ENCODE results near the gene MICAL2. TPM values are rescaled to one million over a fixed set of nuclear protein-coding genes. Genes with fewer than 3 reads are reported as not detected.
A peak's percentile ranks its signal among the peaks of the same experiment; 100 is the strongest.

The MICAL2 gene
- total RNA-seq, 6 experiments from 2014 or later, result 17.0 to 50.7 (median 35.9) TPM

GRCh38 chr11:12237381-12237784 is 127.0 kb downstream of the MICAL2 start:
- H3K4me1 ChIP-seq, result peaks cover 0 to 31% (median 13%) of the 10 kb centered on the region in 4 donors
- no peaks in the 10 kb centered on the region for H3K36me3 ChIP-seq
- WGBS (ENCODE audit: insufficient coverage, low coverage, low lambda C conversion rate, missing lambda C conversion rate), result 77% methylated on average over 3 of the region's 3 CpGs
- ATAC-seq (no peak), DNase-seq (no peak)
- no peaks in the 10 kb centered on the region for H3K27me3 ChIP-seq
- H3K4me3 ChIP-seq, result no peak overlapping the region
- no peaks in the 10 kb centered on the region for H3K9me3 ChIP-seq
- intact Hi-C loops (cut with DNase I), result no loop called here
- TF ChIP-seq POLR2A (IDR thresholded peaks at IDR 0.05) (no peak), CTCF (IDR thresholded peaks at IDR 0.05) (no peak)
- no peak overlapping the region for H3K27ac ChIP-seq

GRCh38 chr11:12238420-12238819 is 128.0 kb downstream of the MICAL2 start:
- no peaks in the 10 kb centered on the region for H3K27me3 ChIP-seq
- no peak overlapping the region for H3K27ac ChIP-seq
- WGBS (ENCODE audit: insufficient coverage, low coverage, low lambda C conversion rate, missing lambda C conversion rate), result 57% methylated on average over 3 of the region's 4 CpGs
- no peak for DNase-seq
- no peaks in the 10 kb centered on the region for H3K36me3 ChIP-seq
- intact Hi-C loops (cut with DNase I), result no loop called here
- no peak for TF ChIP-seq CTCF (IDR thresholded peaks at IDR 0.05)
- no peak for TF ChIP-seq POLR2A (IDR thresholded peaks at IDR 0.05)
- no peak overlapping the region for H3K4me3 ChIP-seq
- H3K9me3 ChIP-seq, result no peaks in the 10 kb centered on the region
- no peak for ATAC-seq
- peaks cover 0 to 31% (median 13%) of the 10 kb centered on the region in 4 donors for H3K4me1 ChIP-seq

GRCh38 chr11:12239396-12239795 is 129.0 kb downstream of the MICAL2 start:
- WGBS (ENCODE audit: insufficient coverage, low coverage, low lambda C conversion rate, missing lambda C conversion rate), result 78% methylated on average over 3 of the region's 4 CpGs
- intact Hi-C loops (cut with DNase I), result no loop called here

GRCh38 chr11:12239804-12240371 is 129.5 kb downstream of the MICAL2 start:
- intact Hi-C loops (cut with DNase I), result no loop called here
- Histone ChIP-seq H3K4me1 (peaks cover 0 to 31% (median 13%) of the 10 kb centered on the region in 4 donors), H3K4me3 (no peak overlapping the region), H3K27me3 (no peaks in the 10 kb centered on the region), H3K27ac (peak overlapping the region in 2 of 3 donors; percentile 44 to 60), H3K9me3 (no peaks in the 10 kb centered on the region), H3K36me3 (no peaks in the 10 kb centered on the region)
- ATAC-seq, result peak; percentile 64 to 72 (median 69)
- peak in 2 of 3 donors; percentile 34 to 80 for DNase-seq
- 57% methylated on average over 6 of the region's 7 CpGs for WGBS (ENCODE audit: insufficient coverage, low coverage, low lambda C conversion rate, missing lambda C conversion rate)
- TF ChIP-seq CTCF (IDR thresholded peaks at IDR 0.05) (no peak), POLR2A (IDR thresholded peaks at IDR 0.05) (no peak)

More at GRCh38 chr11:12239396-12239795, 129.0 kb downstream of the MICAL2 start:
- Histone ChIP-seq H3K9me3 (no peaks in the 10 kb centered on the region), H3K27ac (peak overlapping the region in 2 of 3 donors; percentile 44 to 60), H3K36me3 (no peaks in the 10 kb centered on the region), H3K4me1 (peaks cover 0 to 31% (median 13%) of the 10 kb centered on the region in 4 donors), H3K27me3 (no peaks in the 10 kb centered on the region), H3K4me3 (no peak overlapping the region)
- DNase-seq, result no peak
- peak in 1 of 4 donors; percentile 16 for ATAC-seq
- TF ChIP-seq CTCF (IDR thresholded peaks at IDR 0.05), result no peak
- no peak for TF ChIP-seq POLR2A (IDR thresholded peaks at IDR 0.05)
